PFSK-1 (cell line): ENCODE data around the gene PUS10.

ENCODE experiments used
- FOXP2 ChIP-seq: optimal IDR thresholded peaks from 2 replicates; pipeline ENCODE3; 2011; ENCODE audit warnings: borderline replicate concordance, control low read depth, inconsistent platforms; ENCODE audit not compliant: insufficient read depth; ENCODE audit errors: extremely low read length, extremely low read depth
- POLR2AphosphoS5 ChIP-seq: IDR thresholded peaks from 2 replicates; pipeline ENCODE4 v1.6.1; 2012; ENCODE audit warnings: low read depth, mild to moderate bottlenecking, control low read depth, low read length, moderate library complexity
- SIN3A ChIP-seq: IDR thresholded peaks from 2 replicates; pipeline ENCODE4 v1.6.1; 2012; ENCODE audit warnings: mild to moderate bottlenecking, low read length, moderate library complexity, borderline replicate concordance; ENCODE audit not compliant: insufficient read depth
- TAF1 ChIP-seq: IDR thresholded peaks from 2 replicates; pipeline ENCODE4 v1.6.1; 2012; ENCODE audit warnings: low read length, control low read depth, borderline replicate concordance; ENCODE audit not compliant: insufficient read depth
- TF ChIP-seq, protein P1 (sequence below), 2 experiments: IDR thresholded peaks; 2 replicates each; pipeline versions ENCODE4 v1.6.1 to v1.8.0; 2011 to 2012; ENCODE audit warnings: low read depth in 2 of 2, low read length in 2 of 2, control low read depth in 1 of 2, inconsistent platforms in 1 of 2, mild to moderate bottlenecking in 1 of 2, moderate library complexity in 1 of 2; ENCODE audit not compliant: insufficient read depth in 1 of 2

Gene PUS10

DNA sequence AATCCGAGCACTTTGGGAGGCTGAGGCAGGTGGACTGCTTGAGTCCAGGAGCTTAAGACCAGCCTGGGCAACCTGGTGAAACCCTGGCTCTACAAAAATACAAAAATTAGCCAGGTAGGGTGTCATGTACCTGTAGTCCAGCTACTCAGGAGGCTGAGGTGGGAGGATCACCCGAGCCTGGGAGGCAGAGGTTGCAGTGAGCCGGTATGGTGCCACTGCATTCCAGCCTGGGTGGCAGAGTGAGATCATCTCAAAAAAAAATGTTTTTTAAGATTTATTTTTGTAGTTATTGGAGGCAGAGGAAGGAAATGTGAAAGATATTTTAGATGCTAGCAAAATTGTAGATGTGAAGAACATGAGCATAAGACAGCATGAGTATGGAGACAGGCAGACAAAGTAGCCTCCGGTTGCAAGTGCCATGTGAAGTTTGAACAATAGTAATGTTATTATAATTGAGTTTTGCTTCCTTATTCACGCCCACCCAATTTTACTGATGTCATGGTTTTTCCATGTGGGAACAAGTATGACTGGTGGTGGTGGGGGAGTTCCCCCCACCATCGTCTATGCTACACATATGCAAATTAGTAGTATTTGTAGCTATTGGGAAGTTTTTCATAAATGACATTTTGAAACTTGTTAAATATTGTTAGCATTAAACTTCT, 118.7 kb downstream of the PUS10 start:
- TF ChIP-seq POLR2AphosphoS5 (no peak), SIN3A (no peak)
- TF ChIP-seq, protein P1, sequence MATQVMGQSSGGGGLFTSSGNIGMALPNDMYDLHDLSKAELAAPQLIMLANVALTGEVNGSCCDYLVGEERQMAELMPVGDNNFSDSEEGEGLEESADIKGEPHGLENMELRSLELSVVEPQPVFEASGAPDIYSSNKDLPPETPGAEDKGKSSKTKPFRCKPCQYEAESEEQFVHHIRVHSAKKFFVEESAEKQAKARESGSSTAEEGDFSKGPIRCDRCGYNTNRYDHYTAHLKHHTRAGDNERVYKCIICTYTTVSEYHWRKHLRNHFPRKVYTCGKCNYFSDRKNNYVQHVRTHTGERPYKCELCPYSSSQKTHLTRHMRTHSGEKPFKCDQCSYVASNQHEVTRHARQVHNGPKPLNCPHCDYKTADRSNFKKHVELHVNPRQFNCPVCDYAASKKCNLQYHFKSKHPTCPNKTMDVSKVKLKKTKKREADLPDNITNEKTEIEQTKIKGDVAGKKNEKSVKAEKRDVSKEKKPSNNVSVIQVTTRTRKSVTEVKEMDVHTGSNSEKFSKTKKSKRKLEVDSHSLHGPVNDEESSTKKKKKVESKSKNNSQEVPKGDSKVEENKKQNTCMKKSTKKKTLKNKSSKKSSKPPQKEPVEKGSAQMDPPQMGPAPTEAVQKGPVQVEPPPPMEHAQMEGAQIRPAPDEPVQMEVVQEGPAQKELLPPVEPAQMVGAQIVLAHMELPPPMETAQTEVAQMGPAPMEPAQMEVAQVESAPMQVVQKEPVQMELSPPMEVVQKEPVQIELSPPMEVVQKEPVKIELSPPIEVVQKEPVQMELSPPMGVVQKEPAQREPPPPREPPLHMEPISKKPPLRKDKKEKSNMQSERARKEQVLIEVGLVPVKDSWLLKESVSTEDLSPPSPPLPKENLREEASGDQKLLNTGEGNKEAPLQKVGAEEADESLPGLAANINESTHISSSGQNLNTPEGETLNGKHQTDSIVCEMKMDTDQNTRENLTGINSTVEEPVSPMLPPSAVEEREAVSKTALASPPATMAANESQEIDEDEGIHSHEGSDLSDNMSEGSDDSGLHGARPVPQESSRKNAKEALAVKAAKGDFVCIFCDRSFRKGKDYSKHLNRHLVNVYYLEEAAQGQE (IDR thresholded peaks at IDR 0.05; ENCODE audit: insufficient read depth in 1 of 2, low read depth in 2 of 2, low read length in 2 of 2): no peak

DNA sequence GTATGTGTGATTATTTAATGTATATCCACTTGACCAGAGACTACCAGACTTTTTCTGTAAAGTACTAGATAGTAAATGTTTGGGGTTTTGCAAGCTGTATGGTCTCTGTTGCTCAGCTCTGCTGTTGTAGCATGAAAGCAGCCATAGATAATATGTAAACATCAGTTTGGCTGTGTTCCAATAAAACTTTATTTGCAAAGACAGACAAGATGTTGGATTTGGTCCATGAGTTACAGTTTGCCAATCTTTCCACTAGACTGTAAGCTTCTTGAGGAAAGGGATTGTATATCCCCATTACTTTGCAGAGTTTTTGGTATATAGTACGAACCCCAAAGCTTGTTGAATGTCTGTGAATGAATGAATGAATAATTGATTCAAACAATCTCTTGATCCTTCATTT, 119.5 kb downstream of the PUS10 start:
- TF ChIP-seq POLR2AphosphoS5 (no peak), FOXP2 (no peak), TAF1 (no peak), SIN3A (no peak)
- TF ChIP-seq, protein P1 (IDR thresholded peaks at IDR 0.05; ENCODE audit: insufficient read depth in 1 of 2, low read depth in 2 of 2, low read length in 2 of 2): no peak
